Measurements from ENCODE around the gene ESYT2. TPM values are rescaled to one million over a fixed set of nuclear protein-coding genes. Genes with fewer than 3 reads are reported as not detected.

Gene ESYT2
- total RNA-seq, 1 experiment from 2014 or later = 162 TPM

DNA sequence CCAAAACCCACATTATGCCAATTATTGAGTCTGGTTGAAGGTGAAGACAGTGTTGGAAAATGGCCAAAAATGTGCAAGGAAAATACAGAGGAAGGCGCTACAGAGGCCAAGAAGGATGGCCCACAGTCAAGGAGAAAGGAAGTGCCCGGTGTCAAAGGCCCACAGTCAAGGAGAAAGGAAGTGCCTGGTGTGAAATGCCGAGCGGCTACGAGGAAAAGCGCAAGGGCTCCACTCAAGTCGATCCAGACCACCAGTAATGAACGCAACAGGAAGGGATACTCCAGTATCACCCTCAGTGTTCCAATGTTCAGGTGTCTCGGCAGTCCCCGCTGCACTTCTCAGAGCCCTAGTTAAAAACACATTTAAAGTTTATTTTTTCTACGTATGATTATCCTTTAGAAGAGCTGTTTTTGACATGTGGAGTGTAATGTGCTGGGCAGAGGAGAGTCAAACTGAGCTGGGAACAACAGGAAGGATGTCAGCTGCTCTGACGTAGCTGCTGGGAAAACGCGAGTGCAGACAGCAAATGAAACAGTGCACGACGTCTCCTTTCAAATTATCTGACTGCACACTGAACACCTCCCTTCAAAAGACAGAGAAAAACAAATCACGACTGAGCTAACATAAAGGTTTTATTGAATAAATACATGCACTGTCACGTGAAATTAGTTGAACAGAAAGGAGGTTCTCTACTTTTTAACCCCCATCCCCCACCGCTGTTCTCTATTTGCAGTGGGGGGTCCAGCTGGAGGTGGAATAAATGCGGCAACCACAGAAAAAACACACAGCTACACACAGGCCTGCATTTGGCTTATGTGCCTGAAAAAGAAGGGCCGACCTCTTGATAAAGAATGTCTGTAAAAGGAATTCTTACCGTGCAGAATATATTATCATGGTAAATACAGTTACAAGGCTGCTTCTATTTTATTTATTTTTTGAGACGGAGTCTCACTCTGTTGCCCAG, 98.6 kb downstream of the ESYT2 start:
- Histone ChIP-seq H3K27ac (no peak overlapping the region), H3K27me3 (ENCODE audit: insufficient read depth, low read depth) (no peaks in the 10 kb centered on the region), H3K9me3 (ENCODE audit: insufficient read depth, low read depth) (no peaks in the 10 kb centered on the region), H3K9me2 (ENCODE audit: insufficient read depth) (no peaks in the 10 kb centered on the region), H3K79me2 (ENCODE audit: low read depth) (no peaks in the 10 kb centered on the region), H3K4me1 (replicated peaks; ENCODE audit: insufficient read depth) (no peaks in the 10 kb centered on the region), H4K20me1 (ENCODE audit: insufficient read depth) (no peaks in the 10 kb centered on the region), H2AFZ (no peak overlapping the region), H3K4me3 (no peak overlapping the region), H3K4me2 (no peak overlapping the region), H3F3A (ENCODE audit: insufficient read depth, low read depth) (peaks cover 42% of the 10 kb centered on the region), H3K36me3 (ENCODE audit: low read depth) (peaks cover 33% of the 10 kb centered on the region)
- intact Hi-C loops (cut with micrococcal nuclease; ENCODE audit: unreplicated experiment) = no loop called here
- POLR2A ChIA-PET (ENCODE audit: unreplicated experiment) = interaction anchor here (0.6 kb wide), 1 partner anchor 16 kb away, joined by 4 read pairs; no protein-coding TSS in a partner anchor
- no peak for DNase-seq
- CTCF ChIA-PET = no interaction called here
- TF ChIP-seq, protein P1, sequence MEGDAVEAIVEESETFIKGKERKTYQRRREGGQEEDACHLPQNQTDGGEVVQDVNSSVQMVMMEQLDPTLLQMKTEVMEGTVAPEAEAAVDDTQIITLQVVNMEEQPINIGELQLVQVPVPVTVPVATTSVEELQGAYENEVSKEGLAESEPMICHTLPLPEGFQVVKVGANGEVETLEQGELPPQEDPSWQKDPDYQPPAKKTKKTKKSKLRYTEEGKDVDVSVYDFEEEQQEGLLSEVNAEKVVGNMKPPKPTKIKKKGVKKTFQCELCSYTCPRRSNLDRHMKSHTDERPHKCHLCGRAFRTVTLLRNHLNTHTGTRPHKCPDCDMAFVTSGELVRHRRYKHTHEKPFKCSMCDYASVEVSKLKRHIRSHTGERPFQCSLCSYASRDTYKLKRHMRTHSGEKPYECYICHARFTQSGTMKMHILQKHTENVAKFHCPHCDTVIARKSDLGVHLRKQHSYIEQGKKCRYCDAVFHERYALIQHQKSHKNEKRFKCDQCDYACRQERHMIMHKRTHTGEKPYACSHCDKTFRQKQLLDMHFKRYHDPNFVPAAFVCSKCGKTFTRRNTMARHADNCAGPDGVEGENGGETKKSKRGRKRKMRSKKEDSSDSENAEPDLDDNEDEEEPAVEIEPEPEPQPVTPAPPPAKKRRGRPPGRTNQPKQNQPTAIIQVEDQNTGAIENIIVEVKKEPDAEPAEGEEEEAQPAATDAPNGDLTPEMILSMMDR (conservative IDR thresholded peaks at IDR 0.05) = no peak
- no peak for TF ChIP-seq EZH2 (IDR thresholded peaks at IDR 0.05; ENCODE audit: low read depth)
- no TSS peak for BruUV-seq (replicated peaks)

DNA sequence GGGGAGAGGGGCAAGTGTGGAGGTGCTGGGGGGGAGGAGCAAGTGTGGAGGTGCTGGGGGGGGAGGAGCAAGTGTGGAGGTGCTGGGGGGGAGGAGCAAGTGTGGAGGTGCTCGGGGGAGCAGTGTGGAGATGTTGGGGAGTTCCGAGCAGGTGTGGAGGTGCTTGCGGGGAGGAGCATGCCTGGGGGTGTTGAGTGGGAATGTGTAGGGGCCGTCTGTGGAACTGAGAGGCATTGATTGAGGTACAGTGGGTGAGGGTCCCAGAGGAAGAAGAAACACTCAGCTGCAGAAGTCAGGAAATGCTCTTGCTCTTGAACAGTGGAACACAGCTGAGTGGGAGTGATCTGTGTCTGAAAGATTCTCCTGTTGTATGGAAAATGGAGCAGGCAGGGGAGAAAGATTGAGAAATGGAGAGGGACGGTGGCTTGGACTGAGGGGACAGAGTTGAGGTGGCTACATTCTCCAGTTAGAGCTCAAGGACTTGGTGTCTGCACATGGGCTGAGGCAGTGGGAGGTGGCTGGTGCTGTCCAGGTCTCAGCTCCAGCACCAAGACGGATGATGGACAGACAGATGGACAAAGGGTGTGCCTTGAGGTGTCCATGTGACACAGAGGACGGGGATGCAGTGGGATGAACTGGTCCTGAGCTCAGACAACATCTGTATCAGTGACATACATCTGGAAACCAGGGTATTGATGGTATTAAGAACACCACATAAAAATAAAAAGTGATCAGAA, 99.5 kb downstream of the ESYT2 start:
- H3K27ac ChIP-seq = no peak overlapping the region
- no peaks in the 10 kb centered on the region for H4K20me1 ChIP-seq (ENCODE audit: insufficient read depth)
- no peak overlapping the region for H2AFZ ChIP-seq
- H3K9me3 ChIP-seq (ENCODE audit: insufficient read depth, low read depth) = no peaks in the 10 kb centered on the region
- intact Hi-C loops (cut with micrococcal nuclease; ENCODE audit: unreplicated experiment) = no loop called here
- no peaks in the 10 kb centered on the region for H3K79me2 ChIP-seq (ENCODE audit: low read depth)
- no peak overlapping the region for H3K4me3 ChIP-seq
- peaks cover 40% of the 10 kb centered on the region for H3F3A ChIP-seq (ENCODE audit: insufficient read depth, low read depth)
- ChIA-PET POLR2A (ENCODE audit: unreplicated experiment) (no interaction called here), CTCF (no interaction called here)
- no peaks in the 10 kb centered on the region for H3K27me3 ChIP-seq (ENCODE audit: insufficient read depth, low read depth)
- H3K4me1 ChIP-seq (replicated peaks; ENCODE audit: insufficient read depth) = no peaks in the 10 kb centered on the region
- no TSS peak for BruUV-seq (replicated peaks)
- H3K9me2 ChIP-seq (ENCODE audit: insufficient read depth) = no peaks in the 10 kb centered on the region
- H3K36me3 ChIP-seq (ENCODE audit: low read depth) = peaks cover 29% of the 10 kb centered on the region
- H3K4me2 ChIP-seq = no peak overlapping the region
- no peak for TF ChIP-seq EZH2 (IDR thresholded peaks at IDR 0.05; ENCODE audit: low read depth)
- TF ChIP-seq, protein P1 (conservative IDR thresholded peaks at IDR 0.05) = no peak
- DNase-seq = no peak

DNA sequence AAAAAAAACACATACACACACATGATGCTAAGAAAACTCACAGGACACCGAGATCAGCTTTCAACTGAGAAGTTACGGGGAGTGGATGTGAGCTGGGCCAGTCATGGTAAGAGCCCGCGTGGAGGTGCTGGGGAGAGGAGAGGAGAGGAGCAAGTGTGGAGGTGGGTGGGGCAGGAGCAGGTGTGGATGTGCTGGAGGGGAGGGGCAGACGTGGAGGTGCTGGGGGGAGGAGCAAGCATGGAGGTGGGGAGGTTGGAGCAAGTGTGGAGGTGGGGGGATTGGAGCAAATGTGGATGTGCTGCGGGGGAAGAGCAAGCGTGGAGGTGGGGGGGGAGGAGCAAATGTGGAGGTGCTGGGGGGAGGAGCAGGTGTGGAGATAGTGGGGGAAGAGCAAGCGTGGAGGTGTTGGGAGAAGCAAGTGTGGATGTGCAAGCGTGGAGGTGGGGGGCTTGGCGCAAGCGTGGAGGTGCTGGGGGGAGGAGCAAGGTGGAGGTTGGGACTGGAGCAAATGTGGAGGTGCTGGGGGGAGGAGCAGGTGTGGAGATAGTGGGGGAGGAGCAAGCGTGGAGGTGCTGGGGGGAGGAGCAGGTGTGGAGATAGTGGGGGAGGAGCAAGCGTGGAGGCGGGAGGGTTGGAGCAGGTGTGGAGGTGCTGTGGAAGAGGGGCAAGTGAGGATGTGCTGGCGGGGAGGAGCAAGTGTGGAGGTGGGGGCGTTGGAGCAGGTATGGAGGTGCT, 100.2 kb downstream of the ESYT2 start:
- intact Hi-C loops (cut with micrococcal nuclease; ENCODE audit: unreplicated experiment) = no loop called here
- no peak for TF ChIP-seq EZH2 (IDR thresholded peaks at IDR 0.05; ENCODE audit: low read depth)
- TF ChIP-seq, protein P1 (conservative IDR thresholded peaks at IDR 0.05) = no peak
- no peaks in the 10 kb centered on the region for H3K27me3 ChIP-seq (ENCODE audit: insufficient read depth, low read depth)
- H3K4me2 ChIP-seq = no peak overlapping the region
- no peak for DNase-seq
- no peaks in the 10 kb centered on the region for H3K9me3 ChIP-seq (ENCODE audit: insufficient read depth, low read depth)
- BruUV-seq (replicated peaks) = no TSS peak
- ChIA-PET CTCF (no interaction called here), POLR2A (ENCODE audit: unreplicated experiment) (no interaction called here)
- no peaks in the 10 kb centered on the region for H3K79me2 ChIP-seq (ENCODE audit: low read depth)
- no peak overlapping the region for H2AFZ ChIP-seq
- H4K20me1 ChIP-seq (ENCODE audit: insufficient read depth) = no peaks in the 10 kb centered on the region
- no peaks in the 10 kb centered on the region for H3K9me2 ChIP-seq (ENCODE audit: insufficient read depth)
- H3K36me3 ChIP-seq (ENCODE audit: low read depth) = peaks cover 22% of the 10 kb centered on the region
- H3F3A ChIP-seq (ENCODE audit: insufficient read depth, low read depth) = peaks cover 36% of the 10 kb centered on the region
- no peak overlapping the region for H3K27ac ChIP-seq
- H3K4me1 ChIP-seq (replicated peaks; ENCODE audit: insufficient read depth) = no peaks in the 10 kb centered on the region
- H3K4me3 ChIP-seq = no peak overlapping the region
